Effector memory CD4-positive, alpha-beta T cell (primary cell): Measurements from ENCODE around the gene PCDHB9.
"Not testable (repeated sequence)": the region's sequence is repeated elsewhere in the genome, so short reads cannot be mapped to it uniquely, and the experiment has no call there.

Experiments
- DNase-seq, 3 donors: peaks; one replicate each; pipeline ENCODE4 v3.0.0-alpha.2; 2020
- H3K27ac ChIP-seq: 2 replicates; pipeline ENCODE4 v1.7.0; 2013; ENCODE audit warnings: mild to moderate bottlenecking, low read length, moderate library complexity; ENCODE audit not compliant: insufficient read depth, poor library complexity, severe bottlenecking
- H3K27me3 ChIP-seq: replicated peaks from 2 replicates; pipeline ENCODE4 v1.7.0; 2013; ENCODE audit warnings: mild to moderate bottlenecking, low read length; ENCODE audit not compliant: insufficient read depth, control insufficient read depth, poor library complexity, severe bottlenecking
- H3K36me3 ChIP-seq: 2 replicates; pipeline ENCODE4 v1.7.0; 2013; ENCODE audit warnings: mild to moderate bottlenecking, low read length, moderate library complexity; ENCODE audit not compliant: control insufficient read depth, insufficient read depth
- H3K4me1 ChIP-seq: 2 replicates; pipeline ENCODE4 v1.7.0; 2013; ENCODE audit warnings: low read length, mild to moderate bottlenecking; ENCODE audit not compliant: control insufficient read depth, insufficient read depth, poor library complexity, severe bottlenecking
- H3K4me3 ChIP-seq: 2 replicates; pipeline ENCODE4 v1.7.0; 2013; ENCODE audit warnings: low read length, low read depth, mild to moderate bottlenecking; ENCODE audit not compliant: insufficient read depth, poor library complexity, severe bottlenecking
- H3K9me3 ChIP-seq: 2 replicates; pipeline ENCODE4 v1.7.0; 2013; ENCODE audit warnings: mild to moderate bottlenecking, low read length, moderate library complexity; ENCODE audit not compliant: control insufficient read depth

The PCDHB9 gene

GRCh38 chr5:141172381-141173204 is 14.4 kb upstream of the PCDHB9 start, which contains the start of gene PCDHB7:
TSS of gene PCDHB7 (plus strand) at chr5:141172644. CDS start at chr5:141172836, 192 bp downstream.
- Histone ChIP-seq H3K4me3 (no peak within 1 kb of the TSS), H3K9me3 (no peaks in the 10 kb centered on the region), H3K4me1 (no peaks in the 10 kb centered on the region), H3K27me3 (peaks cover 9% of the 10 kb centered on the region), H3K27ac (no peak within 1 kb of the TSS), H3K36me3 (no peaks in the 10 kb centered on the region)
- peak in 1 of 3 donors; percentile 3 for DNase-seq

- not testable (repeated sequence) for H3K9me3 ChIP-seq, H3K27ac ChIP-seq, H3K4me1 ChIP-seq, DNase-seq, H3K4me3 ChIP-seq, H3K27me3 ChIP-seq, H3K36me3 ChIP-seq
Observed at GRCh38 chr5:141174291-141175104, 12.5 kb upstream of the PCDHB9 start.

DNA sequence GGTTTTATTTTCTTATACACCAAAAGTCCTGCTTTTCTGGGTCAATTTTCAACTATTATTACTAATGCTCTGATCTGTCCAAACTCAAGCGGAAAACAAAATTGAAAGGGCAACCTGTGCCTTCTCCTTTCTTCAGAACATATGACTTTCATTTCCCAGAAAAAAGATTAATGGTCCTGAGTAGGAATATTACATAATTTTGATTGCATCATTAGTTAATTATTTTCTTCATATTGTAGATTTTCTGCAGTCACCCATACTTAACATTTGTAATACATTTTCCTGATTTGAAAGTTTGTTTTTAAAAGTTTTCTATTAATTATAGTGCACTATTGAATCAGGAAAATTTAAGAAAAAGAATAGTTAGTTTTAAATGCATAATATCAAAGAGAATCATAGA is 11.0 kb upstream of the PCDHB9 start:
- no peaks in the 10 kb centered on the region for H3K36me3 ChIP-seq
- H3K4me3 ChIP-seq, result no peak overlapping the region
- no peaks in the 10 kb centered on the region for H3K4me1 ChIP-seq
- DNase-seq, result no peak
- H3K9me3 ChIP-seq, result no peaks in the 10 kb centered on the region
- no peak overlapping the region for H3K27ac ChIP-seq
- peaks cover 12% of the 10 kb centered on the region for H3K27me3 ChIP-seq

GRCh38 chr5:141177577-141178191 is 9.3 kb upstream of the PCDHB9 start, which contains the start of gene PCDHB8:
TSS of gene PCDHB8 (plus strand) at chr5:141177790. CDS start at chr5:141178035, 245 bp downstream.
- H3K27me3 ChIP-seq, result peaks cover 14% of the 10 kb centered on the region
- H3K9me3 ChIP-seq, DNase-seq, H3K4me1 ChIP-seq, H3K27ac ChIP-seq, H3K36me3 ChIP-seq, H3K4me3 ChIP-seq: not testable (repeated sequence)

GRCh38 chr5:141179371-141179770 is 7.6 kb upstream of the PCDHB9 start:
- not testable (repeated sequence) for H3K9me3 ChIP-seq, H3K4me1 ChIP-seq, H3K36me3 ChIP-seq, H3K4me3 ChIP-seq, H3K27ac ChIP-seq, DNase-seq
- peaks cover 14% of the 10 kb centered on the region for H3K27me3 ChIP-seq

DNA sequence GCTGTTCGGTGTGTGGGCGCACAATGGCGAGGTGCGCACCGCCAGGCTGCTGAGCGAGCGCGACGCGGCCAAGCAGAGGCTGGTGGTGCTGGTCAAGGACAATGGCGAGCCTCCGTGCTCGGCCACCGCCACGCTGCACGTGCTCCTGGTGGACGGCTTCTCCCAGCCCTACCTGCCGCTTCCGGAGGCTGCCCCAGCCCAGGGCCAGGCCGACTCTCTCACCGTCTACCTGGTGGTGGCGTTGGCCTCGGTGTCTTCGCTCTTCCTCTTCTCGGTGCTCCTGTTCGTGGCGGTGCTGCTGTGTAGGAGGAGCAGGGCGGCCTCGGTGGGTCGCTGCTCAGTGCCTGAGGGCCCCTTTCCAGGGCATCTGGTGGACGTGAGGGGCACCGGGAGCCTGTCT is 7.1 kb upstream of the PCDHB9 start:
- H3K4me3 ChIP-seq, H3K4me1 ChIP-seq, H3K36me3 ChIP-seq, H3K27ac ChIP-seq, H3K9me3 ChIP-seq, DNase-seq: not testable (repeated sequence)
- H3K27me3 ChIP-seq, result peaks cover 14% of the 10 kb centered on the region

DNA sequence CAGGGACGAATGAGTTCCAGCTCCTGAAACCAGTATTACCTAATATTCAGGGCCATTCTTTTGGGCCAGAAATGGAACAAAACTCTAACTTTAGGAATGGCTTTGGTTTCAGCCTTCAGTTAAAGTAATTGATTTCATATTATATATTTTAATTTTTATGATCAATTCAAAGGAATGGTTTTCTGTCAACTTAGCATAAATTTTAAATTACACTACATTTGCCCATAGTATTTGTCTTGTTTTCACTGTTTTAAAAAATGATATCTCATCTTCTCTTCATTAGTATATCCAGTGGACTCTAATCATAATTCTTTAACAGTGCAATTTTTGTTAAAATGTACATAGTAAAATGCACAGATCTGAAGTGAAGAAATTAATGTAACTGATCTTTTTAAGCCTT is 6.6 kb upstream of the PCDHB9 start:
- Histone ChIP-seq H3K27ac (no peak overlapping the region), H3K9me3 (no peaks in the 10 kb centered on the region), H3K4me1 (no peaks in the 10 kb centered on the region), H3K4me3 (no peak overlapping the region), H3K27me3 (peaks cover 14% of the 10 kb centered on the region), H3K36me3 (no peaks in the 10 kb centered on the region)
- no peak for DNase-seq

DNA sequence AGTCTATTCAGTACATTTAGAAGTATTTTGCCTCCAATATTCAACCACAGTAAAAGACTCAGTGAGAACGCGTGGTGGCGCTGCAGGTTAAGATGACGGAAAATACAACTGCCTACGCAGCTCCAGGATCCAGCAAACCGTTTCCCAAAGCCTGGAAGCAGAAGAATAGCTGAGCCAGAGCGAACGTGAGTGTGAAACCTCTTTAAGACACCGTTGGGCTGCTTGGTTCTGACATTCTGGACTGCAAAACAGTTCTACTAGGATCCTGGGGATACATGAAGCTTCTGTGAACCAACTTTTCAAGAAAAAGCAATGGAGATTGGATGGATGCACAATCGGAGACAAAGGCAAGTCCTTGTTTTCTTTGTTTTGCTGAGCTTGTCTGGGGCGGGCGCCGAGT is 4.7 kb upstream of the PCDHB9 start, which contains the start of gene PCDHB16:
PCDHB16 (plus strand) TSS at position 140 of the 400 bp plus-strand sequence; CDS start at position 313, 173 bp downstream.
- DNase-seq, result no peak
- no peaks in the 10 kb centered on the region for H3K9me3 ChIP-seq
- H3K27me3 ChIP-seq, result peaks cover 5% of the 10 kb centered on the region
- H3K27ac ChIP-seq, result no peak within 1 kb of the TSS
- H3K36me3 ChIP-seq, result no peaks in the 10 kb centered on the region
- no peaks in the 10 kb centered on the region for H3K4me1 ChIP-seq
- no peak within 1 kb of the TSS for H3K4me3 ChIP-seq

DNA sequence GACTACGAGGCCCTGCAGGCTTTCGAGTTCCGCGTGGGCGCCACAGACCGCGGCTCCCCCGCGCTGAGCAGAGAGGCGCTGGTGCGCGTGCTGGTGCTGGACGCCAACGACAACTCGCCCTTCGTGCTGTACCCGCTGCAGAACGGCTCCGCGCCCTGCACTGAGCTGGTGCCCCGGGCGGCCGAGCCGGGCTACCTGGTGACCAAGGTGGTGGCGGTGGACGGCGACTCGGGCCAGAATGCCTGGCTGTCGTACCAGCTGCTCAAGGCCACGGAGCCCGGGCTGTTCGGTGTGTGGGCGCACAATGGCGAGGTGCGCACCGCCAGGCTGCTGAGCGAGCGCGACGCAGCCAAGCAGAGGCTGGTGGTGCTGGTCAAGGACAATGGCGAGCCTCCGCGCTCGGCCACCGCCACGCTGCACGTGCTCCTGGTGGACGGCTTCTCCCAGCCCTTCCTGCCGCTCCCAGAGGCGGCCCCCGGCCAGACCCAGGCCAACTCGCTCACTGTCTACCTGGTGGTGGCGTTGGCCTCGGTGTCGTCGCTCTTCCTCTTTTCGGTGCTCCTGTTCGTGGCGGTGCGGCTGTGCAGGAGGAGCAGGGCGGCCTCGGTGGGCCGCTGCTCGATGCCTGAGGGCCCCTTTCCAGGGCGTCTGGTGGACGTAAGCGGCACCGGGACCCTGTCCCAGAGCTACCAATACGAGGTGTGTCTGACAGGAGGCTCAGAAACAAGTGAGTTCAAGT is 2.7 kb upstream of the PCDHB9 start:
- not testable (repeated sequence) for H3K27ac ChIP-seq, H3K36me3 ChIP-seq, H3K27me3 ChIP-seq, H3K4me1 ChIP-seq, DNase-seq, H3K4me3 ChIP-seq, H3K9me3 ChIP-seq
